Activated naive CD4-positive, alpha-beta T cell treated with anti-CD3 and anti-CD28 coated beads, Interleukin-2, amount 10 ng/mL, durations not matched to agents 7 days and 5 days (primary cell): ENCODE results near the gene CHST4.
"Not testable (repeated sequence)": the region's sequence is repeated elsewhere in the genome, so short reads cannot be mapped to it uniquely, and the experiment has no call there.

Experiments used
- CTCF ChIA-PET: fragments of 350-600 bp; sonication (Branson Sonifier 250); formaldehyde crosslinking; loops from one replicate; lab custom pipeline; 2021; ENCODE audit warnings: antibody characterized with exemption; lab: Charles Lee
- DNase-seq: peaks from one replicate; pipeline ENCODE4 v3.0.0-alpha.2; 2020
- H3K27ac Mint-ChIP-seq: one replicate; pipeline ENCODE4 v1.8.0; 2021; ENCODE audit warnings: mild to moderate bottlenecking, moderate library complexity, mixed read lengths
- H3K27me3 Mint-ChIP-seq: one replicate; pipeline ENCODE4 v1.8.0; 2021; ENCODE audit warnings: mild to moderate bottlenecking, mixed read lengths
- H3K36me3 Mint-ChIP-seq: one replicate; pipeline ENCODE4 v1.8.0; 2021; ENCODE audit warnings: mixed read lengths
- H3K4me1 Mint-ChIP-seq: one replicate; pipeline ENCODE4 v1.8.0; 2021; ENCODE audit warnings: mixed read lengths
- H3K4me3 Mint-ChIP-seq: one replicate; pipeline ENCODE4 v1.8.0; 2021; ENCODE audit warnings: mild to moderate bottlenecking, moderate library complexity, mixed read lengths
- H3K9me3 Mint-ChIP-seq: one replicate; pipeline ENCODE4 v1.8.0; 2021; ENCODE audit warnings: mixed read lengths

CHST4 gene

GRCh38 chr16:71568551-71568950 is 42.3 kb downstream of the CHST4 start:
- Mint-ChIP-seq H3K36me3 (no peaks in the 10 kb centered on the region), H3K27ac (no peak overlapping the region), H3K9me3 (no peaks in the 10 kb centered on the region), H3K4me3 (no peak overlapping the region), H3K4me1 (peaks cover 19% of the 10 kb centered on the region), H3K27me3 (peaks cover 35% of the 10 kb centered on the region)
- DNase-seq = no peak
- CTCF ChIA-PET = interaction anchor here (1.5 kb wide), 1 partner anchor 42 kb away, joined by 10 read pairs; no protein-coding TSS in a partner anchor

- Mint-ChIP-seq H3K4me1 (peaks cover 13% of the 10 kb centered on the region), H3K4me3 (no peak overlapping the region), H3K27ac (no peak overlapping the region), H3K36me3 (no peaks in the 10 kb centered on the region), H3K9me3 (no peaks in the 10 kb centered on the region), H3K27me3 (peaks cover 36% of the 10 kb centered on the region)
- CTCF ChIA-PET = interaction anchor here (1.5 kb wide), 1 partner anchor 41 kb away, joined by 10 read pairs; no protein-coding TSS in a partner anchor
- no peak for DNase-seq
These were observed 43.4 kb downstream of the CHST4 start for GRCh38 chr16:71569621-71570020.

GRCh38 chr16:71570144-71570543 is 43.9 kb downstream of the CHST4 start:
- Mint-ChIP-seq H3K4me1 (peaks cover 12% of the 10 kb centered on the region), H3K27me3 (peaks cover 31% of the 10 kb centered on the region), H3K4me3 (no peak overlapping the region), H3K27ac (no peak overlapping the region), H3K9me3 (no peaks in the 10 kb centered on the region), H3K36me3 (no peaks in the 10 kb centered on the region)
- no peak for DNase-seq
- CTCF ChIA-PET = interaction anchor here (1.5 kb wide), 1 partner anchor 41 kb away, joined by 10 read pairs; no protein-coding TSS in a partner anchor

GRCh38 chr16:71572497-71573116 is 46.4 kb downstream of the CHST4 start:
- no peak for DNase-seq
- Mint-ChIP-seq H3K9me3 (no peaks in the 10 kb centered on the region), H3K4me3 (no peak overlapping the region), H3K27me3 (peaks cover 44% of the 10 kb centered on the region), H3K27ac (no peak overlapping the region), H3K4me1 (no peaks in the 10 kb centered on the region), H3K36me3 (no peaks in the 10 kb centered on the region)
- CTCF ChIA-PET = interaction anchor here (0.9 to 1.0 kb wide), 2 partner anchors 38 to 389 kb away, joined by 3 read pairs; no protein-coding TSS in a partner anchor

- Mint-ChIP-seq H3K27ac (no peak overlapping the region), H3K9me3 (no peaks in the 10 kb centered on the region), H3K4me3 (no peak overlapping the region), H3K4me1 (no peaks in the 10 kb centered on the region), H3K36me3 (no peaks in the 10 kb centered on the region), H3K27me3 (peaks cover 45% of the 10 kb centered on the region)
- DNase-seq = no peak
- CTCF ChIA-PET = interaction anchor here (0.7 to 1.3 kb wide), 4 partner anchors 31 to 388 kb away, joined by 3 read pairs; no protein-coding TSS in a partner anchor
These were observed 47.3 kb downstream of the CHST4 start for GRCh38 chr16:71573387-71574094.

GRCh38 chr16:71574702-71575101 is 48.5 kb downstream of the CHST4 start:
- peaks cover 39% of the 10 kb centered on the region for H3K27me3 Mint-ChIP-seq
- no peaks in the 10 kb centered on the region for H3K4me1 Mint-ChIP-seq
- no peak for DNase-seq
- H3K27ac Mint-ChIP-seq = no peak overlapping the region
- CTCF ChIA-PET = interaction anchor here (1.3 kb wide), 1 partner anchor 36 kb away, joined by 3 read pairs; no protein-coding TSS in a partner anchor
- H3K9me3 Mint-ChIP-seq = no peaks in the 10 kb centered on the region
- H3K4me3 Mint-ChIP-seq = no peak overlapping the region
- no peaks in the 10 kb centered on the region for H3K36me3 Mint-ChIP-seq

GRCh38 chr16:71576971-71577370 is 50.7 kb downstream of the CHST4 start, which contains the start of gene TAT:
TSS of gene TAT (minus strand) at chr16:71577092. CDS start at chr16:71576415, 677 bp downstream.
- no peaks in the 10 kb centered on the region for H3K9me3 Mint-ChIP-seq
- peaks cover 27% of the 10 kb centered on the region for H3K27me3 Mint-ChIP-seq
- CTCF ChIA-PET = interaction anchor here (0.6 to 1.3 kb wide), 2 partner anchors 10 to 34 kb away, joined by 4 to 5 read pairs; no protein-coding TSS in a partner anchor
- no peaks in the 10 kb centered on the region for H3K36me3 Mint-ChIP-seq
- H3K27ac Mint-ChIP-seq = no peak within 1 kb of the TSS
- H3K4me1 Mint-ChIP-seq = no peaks in the 10 kb centered on the region
- no peak for DNase-seq
- H3K4me3 Mint-ChIP-seq = no peak within 1 kb of the TSS

- CTCF ChIA-PET, H3K9me3 Mint-ChIP-seq, H3K27ac Mint-ChIP-seq: not testable (repeated sequence)
These were observed 56.3 kb downstream of the CHST4 start for GRCh38 chr16:71582553-71582848.

GRCh38 chr16:71584543-71585317 is 58.5 kb downstream of the CHST4 start:
- Mint-ChIP-seq H3K27ac (no peak overlapping the region), H3K36me3 (no peaks in the 10 kb centered on the region), H3K9me3 (no peaks in the 10 kb centered on the region), H3K4me3 (no peak overlapping the region), H3K27me3 (peaks cover 20% of the 10 kb centered on the region), H3K4me1 (no peaks in the 10 kb centered on the region)
- CTCF ChIA-PET = interaction anchor here (0.7 kb wide), 1 partner anchor 32 kb away, joined by 3 read pairs; no protein-coding TSS in a partner anchor
- no peak for DNase-seq

More at GRCh38 chr16:71582553-71582848, 56.3 kb downstream of the CHST4 start:
- not testable (repeated sequence) for H3K4me1 Mint-ChIP-seq, H3K36me3 Mint-ChIP-seq, DNase-seq, H3K4me3 Mint-ChIP-seq
- H3K27me3 Mint-ChIP-seq = peaks cover 18% of the 10 kb centered on the region

GRCh38 chr16:71585318-71585703 is 59.1 kb downstream of the CHST4 start:
- no peak overlapping the region for H3K27ac Mint-ChIP-seq
- H3K36me3 Mint-ChIP-seq = no peaks in the 10 kb centered on the region
- H3K4me1 Mint-ChIP-seq = no peaks in the 10 kb centered on the region
- CTCF ChIA-PET = interaction anchor here (0.7 to 1.0 kb wide), 2 partner anchors 20 to 32 kb away, joined by 3 read pairs; no protein-coding TSS in a partner anchor
- peaks cover 20% of the 10 kb centered on the region for H3K27me3 Mint-ChIP-seq
- DNase-seq = no peak
- H3K4me3 Mint-ChIP-seq = no peak overlapping the region
- no peaks in the 10 kb centered on the region for H3K9me3 Mint-ChIP-seq
